MM.1S (cell line): ENCODE data around the gene CR1.
"Not testable (repeated sequence)": the region's sequence is repeated elsewhere in the genome, so short reads cannot be mapped to it uniquely, and the experiment has no call there.

ENCODE experiments used
- DNase-seq: peaks from one replicate; pipeline ENCODE4 v3.0.0-alpha.2; 2015
- H2AFZ ChIP-seq: fragments of 300-600 bp; sonication (generic); 2 replicates; pipeline ENCODE4 v1.6.0; 2016; ENCODE audit warnings: antibody characterized with exemption, low read length
- H3F3A ChIP-seq: fragments of 300-600 bp; sonication (generic); 2 replicates; pipeline ENCODE4 v1.6.1; 2016; ENCODE audit warnings: mild to moderate bottlenecking, antibody characterized with exemption, low read length, moderate library complexity, mixed read lengths; ENCODE audit not compliant: insufficient read depth
- H3K27ac ChIP-seq: fragments of 300-600 bp; sonication (generic); 2 replicates; pipeline ENCODE4 v1.5.1; 2016; ENCODE audit warnings: mild to moderate bottlenecking, low read length
- H3K27me3 ChIP-seq: fragments of 300-600 bp; sonication (generic); replicated peaks from 2 replicates; pipeline ENCODE4 v1.6.0; 2016; ENCODE audit warnings: low read length; ENCODE audit not compliant: insufficient read depth
- H3K36me3 ChIP-seq: fragments of 300-600 bp; sonication (generic); replicated peaks from 2 replicates; pipeline ENCODE4 v1.6.1; 2016; ENCODE audit warnings: mild to moderate bottlenecking, low read length, mixed read lengths; ENCODE audit not compliant: insufficient read depth
- H3K4me1 ChIP-seq: fragments of 300-600 bp; sonication (generic); 2 replicates; pipeline ENCODE4 v1.6.1; 2016; ENCODE audit warnings: low read length, mixed read lengths
- H3K4me2 ChIP-seq: fragments of 300-600 bp; sonication (generic); 2 replicates; pipeline ENCODE4 v1.6.0; 2016; ENCODE audit warnings: low read depth, low read length
- H3K4me3 ChIP-seq: fragments of 300-600 bp; sonication (generic); 2 replicates; pipeline ENCODE4 v1.5.1; 2016; ENCODE audit warnings: low read length, mixed read lengths
- H3K79me2 ChIP-seq: fragments of 300-600 bp; sonication (generic); 2 replicates; pipeline ENCODE4 v1.6.1; 2016; ENCODE audit warnings: mixed run types, low read length, mixed read lengths
- H3K9ac ChIP-seq: fragments of 300-600 bp; sonication (generic); 2 replicates; pipeline ENCODE4 v1.6.1; 2016; ENCODE audit warnings: low read length, mixed read lengths
- H3K9me2 ChIP-seq: fragments of 300-600 bp; sonication (generic); replicated peaks from 2 replicates; pipeline ENCODE4 v1.6.1; 2016; ENCODE audit warnings: mild to moderate bottlenecking, low read length, mixed read lengths; ENCODE audit not compliant: insufficient read depth
- H3K9me3 ChIP-seq: fragments of 300-600 bp; sonication (generic); replicated peaks from 2 replicates; pipeline ENCODE4 v1.6.1; 2016; ENCODE audit warnings: mild to moderate bottlenecking, low read length, mixed read lengths; ENCODE audit not compliant: insufficient read depth
- H4K20me1 ChIP-seq: fragments of 300-600 bp; sonication (generic); 2 replicates; pipeline ENCODE4 v1.6.1; 2016; ENCODE audit warnings: mild to moderate bottlenecking, low read length, moderate library complexity, mixed read lengths; ENCODE audit not compliant: insufficient read depth
- CTCF ChIP-seq: fragments of 300-600 bp; sonication (generic); IDR thresholded peaks from 2 replicates; pipeline ENCODE4 v1.5.1; 2016; ENCODE audit warnings: antibody characterized with exemption, low read length, mixed read lengths
- EZH2 ChIP-seq: fragments of 300-600 bp; sonication (generic); optimal IDR thresholded peaks from 2 replicates; pipeline ENCODE3; 2017; ENCODE audit warnings: low read depth, mild to moderate bottlenecking, antibody characterized with exemption, low read length, mixed read lengths
- EZH2phosphoT487 ChIP-seq: fragments of 300-600 bp; sonication (generic); IDR thresholded peaks from 2 replicates; pipeline ENCODE4 v1.6.1; 2018; ENCODE audit warnings: antibody characterized with exemption, low read length

The CR1 gene

GRCh38 chr1:207628776-207629175, 132.8 kb downstream of the CR1 start:
- no peaks in the 10 kb centered on the region for H3K4me1 ChIP-seq
- no peaks in the 10 kb centered on the region for H3K9me2 ChIP-seq
- no peaks in the 10 kb centered on the region for H3F3A ChIP-seq
- H3K27me3 ChIP-seq = no peaks in the 10 kb centered on the region
- H3K27ac ChIP-seq = no peak overlapping the region
- H4K20me1 ChIP-seq = no peaks in the 10 kb centered on the region
- TF ChIP-seq EZH2phosphoT487 = no peak
- TF ChIP-seq EZH2 = no peak
- TF ChIP-seq CTCF = no peak
- no peak overlapping the region for H3K9ac ChIP-seq
- H3K36me3 ChIP-seq = no peaks in the 10 kb centered on the region
- DNase-seq = no peak
- no peaks in the 10 kb centered on the region for H3K9me3 ChIP-seq
- no peaks in the 10 kb centered on the region for H3K79me2 ChIP-seq
- H3K4me3 ChIP-seq = no peak overlapping the region
- no peak overlapping the region for H2AFZ ChIP-seq
- no peak overlapping the region for H3K4me2 ChIP-seq

GRCh38 chr1:207631137-207631536, 135.2 kb downstream of the CR1 start:
- H3K9me3 ChIP-seq = no peaks in the 10 kb centered on the region
- H3K4me2 ChIP-seq = no peak overlapping the region
- H3K9me2 ChIP-seq = no peaks in the 10 kb centered on the region
- H2AFZ ChIP-seq = no peak overlapping the region
- no peak overlapping the region for H3K9ac ChIP-seq
- no peak overlapping the region for H3K4me3 ChIP-seq
- no peak for DNase-seq
- no peaks in the 10 kb centered on the region for H3F3A ChIP-seq
- no peak for TF ChIP-seq EZH2phosphoT487
- TF ChIP-seq CTCF = no peak
- no peak for TF ChIP-seq EZH2
- no peaks in the 10 kb centered on the region for H3K4me1 ChIP-seq
- no peaks in the 10 kb centered on the region for H4K20me1 ChIP-seq
- H3K79me2 ChIP-seq = no peaks in the 10 kb centered on the region
- no peaks in the 10 kb centered on the region for H3K27me3 ChIP-seq
- H3K27ac ChIP-seq = no peak overlapping the region
- H3K36me3 ChIP-seq = no peaks in the 10 kb centered on the region

- no peak for DNase-seq
- H3K9me3 ChIP-seq = no peaks in the 10 kb centered on the region
- no peaks in the 10 kb centered on the region for H3K9me2 ChIP-seq
- no peak overlapping the region for H2AFZ ChIP-seq
- H3K79me2 ChIP-seq = no peaks in the 10 kb centered on the region
- no peaks in the 10 kb centered on the region for H3F3A ChIP-seq
- H4K20me1 ChIP-seq = no peaks in the 10 kb centered on the region
- H3K4me3 ChIP-seq = no peak overlapping the region
- no peaks in the 10 kb centered on the region for H3K36me3 ChIP-seq
- H3K4me2 ChIP-seq = no peak overlapping the region
- H3K4me1 ChIP-seq = no peaks in the 10 kb centered on the region
- no peaks in the 10 kb centered on the region for H3K27me3 ChIP-seq
- H3K9ac ChIP-seq = no peak overlapping the region
- no peak for TF ChIP-seq CTCF
- no peak for TF ChIP-seq EZH2phosphoT487
- no peak for TF ChIP-seq EZH2
- H3K27ac ChIP-seq = no peak overlapping the region
Observed at GRCh38 chr1:207633226-207633625, 137.3 kb downstream of the CR1 start.

GRCh38 chr1:207633699-207634289, 137.8 kb downstream of the CR1 start:
- H3K27ac ChIP-seq, H3K4me2 ChIP-seq: not testable (repeated sequence)

GRCh38 chr1:207634293-207634692, 138.3 kb downstream of the CR1 start:
- H3K4me2 ChIP-seq, H3K4me3 ChIP-seq, H3K9me3 ChIP-seq, H3K27me3 ChIP-seq, H3K36me3 ChIP-seq, H3K4me1 ChIP-seq, H3K9ac ChIP-seq, DNase-seq, H2AFZ ChIP-seq, H3K27ac ChIP-seq, H3K79me2 ChIP-seq, H4K20me1 ChIP-seq, H3F3A ChIP-seq, H3K9me2 ChIP-seq: not testable (repeated sequence)

More at GRCh38 chr1:207633699-207634289, 137.8 kb downstream of the CR1 start:
- DNase-seq, H3K4me3 ChIP-seq, H3K79me2 ChIP-seq, H3K36me3 ChIP-seq, H4K20me1 ChIP-seq, H3K4me1 ChIP-seq, H3F3A ChIP-seq, H3K9ac ChIP-seq, H3K9me3 ChIP-seq, H3K27me3 ChIP-seq, H3K9me2 ChIP-seq, H2AFZ ChIP-seq: not testable (repeated sequence)
